Measurements from ENCODE around the gene STAP1.

DNA sequence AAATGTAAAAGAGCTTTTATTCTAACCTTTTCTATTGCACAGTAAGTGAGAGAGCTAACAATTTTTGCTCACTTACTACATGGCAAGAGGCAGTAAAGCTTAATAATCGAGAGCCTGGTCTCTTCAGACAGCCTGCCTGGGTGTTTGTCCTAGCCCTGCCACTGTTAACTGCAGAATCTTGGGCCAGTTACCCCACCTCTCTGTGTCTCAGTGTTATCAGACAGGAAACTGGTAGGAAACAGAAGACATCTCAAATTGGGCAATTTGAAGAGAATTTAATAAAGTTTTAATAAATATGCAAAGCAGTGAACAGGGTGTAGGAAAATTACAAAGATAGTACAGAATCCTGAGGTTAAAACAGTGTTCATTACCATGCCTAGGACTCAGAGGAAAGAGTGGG lies 13.4 kb downstream of the STAP1 start:
- TF ChIP-seq CTCF (conservative IDR thresholded peaks at IDR 0.05 in 1 of 2, IDR thresholded peaks at IDR 0.05 in 1 of 2; ENCODE audit: low read depth in 1 of 2, low read length in 2 of 2) = no peak
- TF ChIP-seq EZH2 (IDR thresholded peaks at IDR 0.05; ENCODE audit: low read length, missing control alignments) = no peak

All from fibroblast of lung (primary cell).